HG02870 (cell line): ENCODE results near the gene USP34.

Experiments
- ATAC-seq: cut with Tn5 transposase; IDR thresholded peaks from one replicate; pipeline ENCODE4 v1.9.1; 2021; ENCODE audit warnings: mild to moderate bottlenecking, moderate library complexity; ENCODE audit not compliant: unreplicated experiment

The USP34 gene

GRCh38 chr2:61255580-61256437, 215.1 kb downstream of the USP34 start:
- ATAC-seq, result no peak

DNA sequence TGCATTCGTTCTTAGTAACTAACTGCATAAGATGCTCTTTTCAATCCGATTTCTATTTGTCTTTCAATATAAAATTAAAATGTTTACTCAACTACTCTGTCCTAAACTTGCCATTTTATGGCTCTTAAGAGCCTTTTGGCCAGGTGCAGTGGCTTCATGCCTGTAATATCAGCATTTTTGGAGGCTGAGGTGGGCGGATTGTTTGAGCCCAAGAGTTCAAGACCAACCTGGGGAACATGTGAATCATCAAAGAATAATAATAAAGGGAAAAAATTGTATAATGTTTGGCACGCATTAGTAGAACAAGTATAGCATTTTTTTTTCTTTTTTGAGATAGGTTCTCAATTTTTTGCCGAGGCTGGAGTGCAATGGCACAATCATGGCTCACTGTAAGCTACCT, 216.4 kb downstream of the USP34 start:
- no peak for ATAC-seq

DNA sequence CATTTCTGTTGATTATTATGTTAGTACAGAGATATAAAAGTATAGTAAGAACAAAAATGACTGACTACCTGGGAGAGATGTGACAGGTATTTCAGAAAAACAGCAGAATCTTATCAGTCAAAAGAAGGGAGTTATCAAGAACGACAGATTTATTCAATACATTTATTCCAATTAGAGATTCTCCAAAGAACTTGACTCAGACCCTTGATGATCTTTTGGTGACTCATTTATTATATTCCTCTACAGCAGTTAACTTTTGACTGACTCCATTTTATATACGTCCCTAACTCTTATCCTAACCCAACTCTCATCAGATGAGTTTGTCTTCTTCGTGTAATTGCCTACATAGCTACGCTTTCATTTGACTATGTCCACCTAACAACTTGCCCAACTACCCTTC, 217.8 kb downstream of the USP34 start:
- ATAC-seq, result no peak

GRCh38 chr2:61252031-61252430, 218.9 kb downstream of the USP34 start:
- no peak for ATAC-seq

DNA sequence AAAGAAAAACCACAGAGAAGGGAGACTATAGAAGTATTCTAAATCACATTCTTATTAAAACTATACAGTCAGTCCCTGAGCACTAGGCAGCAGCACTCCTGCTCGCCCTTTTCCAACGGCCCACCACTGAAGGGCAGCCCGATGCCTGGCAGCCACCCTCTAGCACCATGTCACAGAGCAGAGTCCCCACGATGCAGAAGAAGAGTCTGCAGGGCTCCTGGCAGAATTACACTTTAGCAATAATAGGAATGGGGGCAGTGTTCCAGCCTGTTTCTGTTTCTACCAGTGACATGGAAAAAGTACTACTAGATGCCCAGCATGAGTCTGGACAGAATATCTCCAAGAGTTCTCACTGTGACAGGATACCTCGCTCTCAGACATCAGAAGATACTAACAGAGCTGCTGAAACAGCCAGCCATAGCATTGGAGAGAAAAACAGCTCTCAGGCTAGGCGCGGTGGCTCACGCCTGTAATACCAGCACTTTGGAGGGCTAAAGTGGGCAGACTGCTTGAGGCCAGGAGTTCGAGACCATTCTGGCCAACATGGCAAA, 221.3 kb downstream of the USP34 start:
- no peak for ATAC-seq

GRCh38 chr2:61247204-61247812, 223.6 kb downstream of the USP34 start:
- no peak for ATAC-seq

DNA sequence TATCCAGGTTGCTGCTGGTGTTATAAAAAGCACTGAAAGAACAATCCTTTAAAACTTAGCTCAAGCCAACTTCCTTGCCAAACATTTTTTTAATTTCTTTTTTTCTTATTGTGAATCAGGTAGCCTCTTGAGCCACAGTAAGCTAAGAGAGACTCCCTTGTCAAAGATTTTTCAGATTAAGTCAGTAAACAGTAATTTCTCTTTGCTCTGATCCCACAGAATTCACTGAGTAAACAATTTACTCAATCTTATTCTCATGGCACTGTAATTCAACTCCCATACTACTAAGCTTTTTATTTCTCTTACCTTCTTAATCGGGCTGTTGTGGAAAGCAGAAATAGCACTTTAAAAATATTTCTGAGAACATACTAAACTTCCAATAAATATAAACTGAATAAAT, 226.2 kb downstream of the USP34 start:
- ATAC-seq, result no peak

GRCh38 chr2:61241266-61241665, 229.6 kb downstream of the USP34 start:
- no peak for ATAC-seq

DNA sequence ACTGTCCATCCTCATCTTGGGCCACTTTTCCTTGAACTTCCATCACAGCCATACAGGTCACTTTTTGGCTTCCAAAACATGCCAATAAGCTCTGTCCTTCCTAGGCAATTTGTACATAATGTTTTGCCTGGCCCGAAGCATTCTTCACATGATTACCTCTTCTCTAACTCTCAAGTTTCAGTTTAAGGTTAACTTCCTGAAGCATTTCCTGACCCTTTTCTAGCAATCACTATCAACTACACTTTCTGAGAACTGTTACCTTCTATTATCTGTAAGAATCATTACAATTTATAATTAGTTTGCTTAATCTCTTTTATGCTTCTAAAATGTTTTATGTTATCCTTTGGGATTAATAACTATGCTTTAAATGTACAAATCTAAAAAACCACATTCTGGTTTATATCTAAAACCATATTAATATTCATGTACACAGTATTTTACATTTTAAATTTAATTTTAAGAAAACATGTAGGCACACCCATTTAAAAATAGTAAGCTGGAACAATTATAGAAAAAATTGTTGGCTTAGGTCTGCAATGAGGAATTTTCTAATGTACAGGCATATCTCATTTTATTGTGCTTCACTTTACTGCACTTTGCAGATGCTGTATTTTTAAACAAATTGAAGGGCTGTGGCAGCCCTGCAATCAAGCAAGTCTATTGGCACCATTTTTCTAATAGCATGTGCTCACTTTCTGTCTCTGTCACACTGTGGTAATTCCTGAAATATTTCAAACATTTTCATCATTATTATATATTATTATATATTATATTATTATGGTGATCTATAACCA, 232.5 kb downstream of the USP34 start:
- ATAC-seq, result no peak

GRCh38 chr2:61235716-61236115, 235.2 kb downstream of the USP34 start:
- no peak for ATAC-seq

- no peak for ATAC-seq
These were observed 237.3 kb downstream of the USP34 start for GRCh38 chr2:61233581-61233980.

- no peak for ATAC-seq
These were observed 241.0 kb downstream of the USP34 start for GRCh38 chr2:61229936-61230335.

- no peak for ATAC-seq
These were observed 248.3 kb downstream of the USP34 start for GRCh38 chr2:61222567-61222966.

DNA sequence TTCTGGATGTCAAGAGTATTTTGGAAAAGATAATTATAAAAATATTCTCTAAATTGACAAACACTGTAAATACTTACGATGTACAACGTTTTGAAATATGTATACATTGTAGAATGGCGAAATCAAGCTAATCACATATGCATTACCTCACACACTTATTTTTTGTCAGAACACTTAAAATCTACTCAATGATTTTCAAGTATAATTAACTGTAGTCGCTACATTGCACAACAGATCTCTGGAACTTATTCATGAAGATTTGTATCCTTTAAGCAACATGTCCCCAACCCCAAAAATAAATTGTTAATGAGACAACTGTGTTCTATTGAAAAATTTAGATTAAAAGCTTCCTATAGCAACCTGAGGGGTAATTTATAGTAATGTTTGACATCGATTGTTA, 249.1 kb downstream of the USP34 start:
- ATAC-seq, result no peak

- no peak for ATAC-seq
These were observed 250.1 kb downstream of the USP34 start for GRCh38 chr2:61220768-61221167.

DNA sequence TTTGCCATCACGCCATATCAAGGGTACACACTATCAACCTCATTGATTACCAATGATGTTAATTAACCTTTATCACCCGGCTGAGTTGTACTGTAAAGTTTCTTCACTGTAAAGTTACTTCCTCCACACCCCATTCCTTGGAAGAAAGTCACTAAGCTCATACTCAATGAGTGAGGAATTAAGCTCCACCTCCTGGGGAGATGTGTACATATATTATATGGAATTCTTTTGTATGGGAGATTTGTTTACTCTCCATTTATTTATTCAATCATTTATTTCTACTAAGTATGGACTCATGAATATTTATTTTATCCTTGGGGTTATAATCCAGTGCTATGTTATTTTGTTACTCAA, 252.1 kb downstream of the USP34 start:
- no peak for ATAC-seq

DNA sequence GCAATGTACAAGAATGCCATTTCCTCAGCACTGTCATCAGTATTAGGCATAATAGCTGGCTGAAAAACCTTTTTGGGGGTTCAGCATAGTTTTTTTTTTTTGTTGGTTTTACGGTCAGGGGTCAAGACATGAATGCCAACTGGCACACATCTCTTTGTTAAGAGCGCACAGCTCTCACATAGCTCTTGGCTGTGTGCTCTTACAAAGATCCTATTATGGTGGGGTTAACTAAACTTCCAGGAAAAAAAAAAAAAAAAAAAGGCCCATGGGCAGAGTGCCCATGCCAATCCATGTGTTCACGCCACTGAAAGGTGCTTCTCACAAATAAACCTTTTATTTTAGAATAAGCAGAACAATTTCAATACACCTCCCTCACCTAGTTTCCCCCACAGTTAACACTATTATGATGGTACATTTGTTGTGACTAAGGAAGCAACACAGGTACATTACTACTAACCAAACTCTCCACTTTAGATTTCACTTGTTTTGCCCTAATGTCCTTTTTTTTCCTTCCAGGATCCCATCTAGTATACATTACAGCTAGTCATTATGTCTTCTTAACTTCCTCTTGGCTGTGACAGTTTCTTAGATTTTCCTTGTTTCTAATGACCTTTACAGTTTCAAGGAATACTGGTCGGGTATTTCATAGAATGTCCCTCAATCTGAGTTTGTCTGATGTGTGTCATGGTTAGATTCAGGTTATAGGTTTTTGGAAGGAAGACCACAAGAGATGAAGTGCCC, 252.6 kb downstream of the USP34 start:
- no peak for ATAC-seq

DNA sequence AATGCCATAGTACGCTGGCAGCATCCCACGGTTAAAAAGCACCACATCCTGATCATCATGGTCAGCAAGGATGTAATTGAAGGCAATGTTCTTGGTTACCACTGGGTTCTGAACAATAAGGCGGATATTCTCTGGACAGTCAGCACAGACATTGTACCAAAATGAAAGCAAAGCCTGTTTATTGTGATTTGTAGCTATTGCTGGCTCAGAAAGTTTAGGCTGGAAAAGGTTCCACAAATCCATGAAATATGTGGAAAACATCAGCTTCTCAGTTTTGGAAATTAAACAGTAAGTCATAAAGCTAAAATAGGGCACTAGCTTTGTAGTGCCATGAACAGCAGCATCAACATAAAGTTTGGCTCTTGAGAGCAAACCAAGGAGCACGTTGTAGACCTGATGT, 256.7 kb downstream of the USP34 start:
- ATAC-seq, result no peak

DNA sequence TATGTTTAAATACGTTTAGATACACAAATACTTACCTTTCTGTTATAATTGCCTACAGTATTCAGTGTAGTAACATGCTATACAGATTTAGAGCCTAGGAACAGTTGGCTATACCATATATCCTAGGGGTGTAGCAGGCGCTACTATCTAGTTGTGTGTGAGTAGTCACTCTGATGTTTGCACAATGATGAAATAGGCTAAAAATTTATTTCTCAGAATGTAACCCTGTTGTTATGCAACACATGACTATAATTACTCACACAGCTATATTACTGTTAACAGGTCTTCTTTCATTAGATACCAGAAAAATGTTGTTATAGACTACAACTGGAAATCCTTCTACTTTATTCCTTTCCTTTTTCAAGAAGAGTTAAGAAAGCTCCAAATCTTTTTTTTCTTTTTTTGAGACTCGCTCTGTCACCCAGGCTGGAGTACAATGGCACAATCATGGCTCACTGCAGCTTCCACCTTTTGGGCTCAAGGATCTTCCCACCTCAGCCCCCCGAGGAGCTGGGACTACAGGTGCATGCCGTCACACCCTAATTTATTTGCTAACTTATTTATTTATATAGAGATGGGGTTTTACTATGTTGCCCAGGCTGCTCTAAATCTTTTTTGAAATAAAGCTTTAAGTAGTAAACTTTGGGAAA, 260.4 kb downstream of the USP34 start:
- no peak for ATAC-seq

DNA sequence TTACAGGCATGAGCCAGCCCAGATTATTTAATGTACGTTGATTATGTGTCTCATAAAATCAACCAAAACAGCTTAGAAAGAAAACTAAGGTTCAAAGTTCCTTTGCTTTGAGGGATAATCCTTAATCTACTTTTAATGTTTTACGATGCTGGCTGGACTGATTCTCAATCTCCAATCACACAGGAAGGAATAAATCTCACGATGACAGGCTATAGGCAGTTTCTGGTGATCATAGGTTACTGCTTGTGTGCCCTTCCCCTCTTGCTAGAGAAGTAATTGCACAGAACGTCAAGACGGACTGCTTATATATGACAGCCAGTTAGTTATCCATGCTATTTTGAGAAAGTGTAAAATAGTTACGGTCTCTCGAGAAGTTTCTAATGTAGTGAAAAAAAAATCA, 265.8 kb downstream of the USP34 start:
- ATAC-seq, result no peak
